ENCODE results near the gene THSD7B. TPM values are rescaled to one million over a fixed set of nuclear protein-coding genes. Genes with fewer than 3 reads are reported as not detected.
"Not testable (repeated sequence)": the region's sequence is repeated elsewhere in the genome, so short reads cannot be mapped to it uniquely, and the experiment has no call there.

THSD7B gene
- total RNA-seq, 1 donor from 2014 or later = 20.0 TPM

DNA sequence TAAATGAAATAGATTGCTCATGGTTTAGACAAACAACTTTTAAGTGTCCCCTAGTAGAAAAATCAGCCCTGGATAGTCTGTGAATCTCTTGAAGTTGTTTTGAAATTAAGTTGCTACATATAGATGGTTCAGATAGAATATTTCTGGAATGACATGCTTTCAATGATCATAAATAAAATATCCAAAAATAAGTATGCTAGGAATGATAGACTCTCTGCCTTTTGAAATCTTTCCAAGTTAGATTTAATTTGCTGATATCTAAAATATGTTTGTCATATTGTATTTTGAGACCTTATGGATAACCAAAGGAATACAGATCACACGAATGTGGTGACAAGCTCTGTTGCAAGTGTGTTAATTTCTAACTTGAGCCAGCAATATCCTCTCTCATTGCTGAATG is 488.7 kb downstream of the THSD7B start:
- no peak for DNase-seq

DNA sequence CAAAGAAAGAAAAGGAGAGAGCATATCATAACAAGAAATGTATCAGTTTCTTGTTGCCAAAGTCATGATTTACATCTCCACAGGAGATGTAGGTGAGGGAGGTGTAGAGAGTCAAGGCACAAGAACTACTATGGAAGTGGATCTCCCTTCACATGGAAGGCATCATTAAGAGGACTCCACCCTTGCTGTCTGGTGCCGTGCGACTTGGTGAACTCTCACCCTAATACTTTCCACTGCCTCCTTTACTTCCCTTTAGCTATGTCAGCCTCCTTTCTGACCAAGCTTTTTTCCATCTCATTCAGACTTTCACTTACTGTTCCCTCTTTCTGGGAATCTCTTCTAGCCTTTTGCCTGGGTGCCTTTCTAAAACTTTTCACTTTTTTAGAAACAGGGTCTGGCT is 490.0 kb downstream of the THSD7B start:
- no peak for DNase-seq

DNA sequence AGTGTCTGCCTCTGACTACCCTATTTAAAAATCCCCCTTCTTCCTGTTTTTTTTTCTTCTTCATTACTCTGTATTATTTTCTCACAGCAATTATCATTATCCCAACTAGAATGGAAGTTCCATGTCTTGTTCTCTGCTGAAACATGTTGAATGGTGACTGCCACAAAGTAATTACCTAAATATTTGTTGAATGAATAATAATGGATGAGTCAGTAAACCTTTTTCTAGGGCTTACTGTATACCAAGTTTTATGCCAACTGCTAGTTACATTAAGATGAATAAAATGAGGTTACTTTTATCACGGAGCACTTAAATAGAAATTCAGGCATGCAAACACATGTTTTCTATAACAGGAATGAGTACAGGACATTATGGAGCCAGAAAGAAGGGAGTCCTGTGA is 490.6 kb downstream of the THSD7B start:
- DNase-seq = no peak

DNA sequence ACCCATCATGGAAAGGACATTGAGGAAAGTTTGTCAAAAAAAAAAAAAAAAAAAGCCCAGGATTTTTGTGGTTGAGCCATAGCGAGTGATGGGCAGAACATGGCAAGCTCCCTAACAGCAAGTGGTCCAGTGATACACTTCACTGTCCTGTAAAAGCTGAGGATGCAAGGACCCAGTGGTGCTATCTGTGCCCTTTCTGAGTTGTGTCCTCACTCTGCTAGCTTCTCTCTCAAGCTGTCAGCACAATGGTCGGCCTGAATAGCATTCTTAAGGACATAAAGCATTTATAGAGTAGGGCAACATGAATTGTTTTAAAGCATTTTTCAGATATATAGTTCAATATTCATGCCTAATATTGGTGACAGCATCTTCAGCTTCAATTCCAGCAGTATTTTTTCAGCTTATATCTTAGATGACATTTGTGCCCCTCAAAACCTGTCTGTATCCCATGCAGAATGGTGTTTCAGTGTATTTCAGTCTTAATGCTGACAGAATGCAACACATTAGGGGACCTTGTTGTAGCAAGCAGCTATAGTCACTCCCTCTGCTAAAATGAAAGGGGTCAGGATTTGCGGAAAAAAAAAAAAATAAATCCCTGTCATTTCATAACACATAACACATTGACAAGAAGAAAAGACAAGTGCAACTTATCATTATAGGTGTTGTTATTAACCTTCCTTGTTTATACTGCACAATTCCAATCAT is 496.7 kb downstream of the THSD7B start:
- no peak for DNase-seq

DNA sequence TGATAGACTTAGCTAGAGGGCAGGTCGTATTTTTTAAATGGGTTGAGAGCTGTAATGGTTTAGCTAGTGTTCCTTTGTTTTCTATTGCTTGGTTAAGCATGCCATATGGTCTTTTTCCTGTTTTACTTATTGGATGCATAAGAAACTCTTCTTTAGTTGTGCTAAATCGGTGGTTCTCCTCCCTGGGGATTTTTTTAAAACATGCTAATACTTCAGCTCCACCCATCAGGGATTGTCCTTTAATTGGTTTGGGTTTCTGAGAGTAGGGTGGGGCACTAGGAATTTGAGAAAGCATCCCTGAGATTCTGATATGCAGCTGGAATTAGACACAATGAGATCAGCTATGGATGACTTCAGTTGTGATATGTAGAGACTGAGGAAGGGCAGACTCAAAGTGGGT is 497.2 kb downstream of the THSD7B start:
- no peak for DNase-seq

DNA sequence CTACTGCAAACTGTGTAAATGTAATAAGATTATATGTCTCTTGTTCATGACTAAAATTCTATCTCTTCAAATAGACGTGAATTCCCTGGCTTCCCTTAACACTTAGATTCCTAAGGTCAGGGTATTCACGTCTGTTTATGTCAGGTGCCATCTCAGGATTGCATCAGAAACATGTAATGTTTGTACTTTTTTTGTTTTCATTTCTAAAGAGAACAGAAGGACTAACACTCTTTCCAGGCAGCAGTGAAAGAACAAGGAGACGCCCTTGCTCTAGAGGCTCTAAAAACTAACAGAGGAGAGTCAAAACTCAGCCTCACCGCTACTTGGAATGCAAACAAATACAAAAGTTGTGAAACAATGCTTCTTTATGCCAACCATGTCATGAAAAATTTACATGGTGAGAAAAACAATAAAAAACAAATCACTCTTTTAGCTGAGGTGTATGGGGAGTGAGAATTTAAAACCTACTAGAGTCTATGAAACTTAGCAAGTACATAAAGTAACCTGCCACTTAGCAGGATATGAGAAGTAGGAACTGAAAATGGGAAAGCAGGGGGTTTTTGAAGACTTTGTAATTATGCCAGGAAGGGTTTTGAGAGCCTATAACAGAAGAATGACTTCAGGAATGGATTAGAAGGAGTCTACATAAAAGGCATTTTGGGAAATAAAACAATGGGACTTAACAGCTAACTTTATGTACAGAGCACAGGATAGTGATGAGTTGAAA is 522.7 kb downstream of the THSD7B start:
- DNase-seq = no peak

DNA sequence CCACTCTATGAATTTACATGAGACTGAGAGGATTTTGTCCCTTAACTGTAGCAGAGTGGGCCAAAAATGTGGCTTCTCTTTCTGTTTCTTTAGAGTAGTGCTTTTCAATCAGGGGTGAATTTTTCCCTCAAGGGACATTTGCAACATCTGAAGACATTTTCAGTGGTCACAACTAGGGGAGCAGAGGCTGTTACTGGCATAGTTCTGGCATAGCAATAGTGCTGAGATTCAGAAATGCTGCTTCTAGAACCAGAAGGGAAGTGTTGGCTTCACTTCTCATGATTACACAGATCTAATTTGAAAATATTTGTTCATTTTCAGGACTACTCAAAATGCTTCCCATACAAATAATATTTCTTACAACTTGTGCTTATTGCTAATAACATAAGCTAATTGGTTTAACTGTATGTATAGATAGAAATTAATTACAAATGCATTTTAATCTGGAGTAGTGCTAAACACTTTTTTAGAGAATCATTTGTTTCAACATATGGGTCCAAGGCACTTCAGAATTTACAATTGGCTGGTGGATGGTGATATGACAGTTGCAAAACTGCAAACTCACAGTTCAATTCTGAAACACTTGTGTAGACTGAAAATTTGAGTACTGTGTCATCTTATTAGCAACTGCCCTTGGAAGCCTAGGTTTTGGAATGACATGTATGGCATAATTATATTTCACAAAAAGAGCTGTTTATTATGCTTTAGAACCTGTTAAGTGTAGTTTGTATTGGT is 526.7 kb downstream of the THSD7B start:
- no peak for DNase-seq

DNA sequence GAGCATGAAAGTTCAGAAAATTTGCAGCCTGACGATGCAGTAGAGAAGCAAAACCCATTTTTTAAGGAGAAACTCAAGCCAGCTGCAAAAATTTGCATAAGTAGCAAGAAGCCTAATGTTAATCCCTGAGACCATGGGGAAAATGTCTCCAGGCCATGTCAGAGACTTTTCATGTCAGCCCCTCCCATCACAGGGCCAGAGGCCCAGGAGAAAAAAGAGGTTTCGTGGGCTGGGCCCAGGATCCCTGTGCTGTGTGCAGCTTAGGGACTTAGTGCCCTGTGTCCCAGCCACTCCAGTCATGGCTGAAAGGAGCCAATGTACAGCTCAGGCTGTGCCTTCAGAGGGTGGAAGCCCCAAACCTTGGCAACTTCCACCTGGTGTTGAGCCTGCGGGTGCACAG is 533.0 kb downstream of the THSD7B start:
- no peak for DNase-seq

DNA sequence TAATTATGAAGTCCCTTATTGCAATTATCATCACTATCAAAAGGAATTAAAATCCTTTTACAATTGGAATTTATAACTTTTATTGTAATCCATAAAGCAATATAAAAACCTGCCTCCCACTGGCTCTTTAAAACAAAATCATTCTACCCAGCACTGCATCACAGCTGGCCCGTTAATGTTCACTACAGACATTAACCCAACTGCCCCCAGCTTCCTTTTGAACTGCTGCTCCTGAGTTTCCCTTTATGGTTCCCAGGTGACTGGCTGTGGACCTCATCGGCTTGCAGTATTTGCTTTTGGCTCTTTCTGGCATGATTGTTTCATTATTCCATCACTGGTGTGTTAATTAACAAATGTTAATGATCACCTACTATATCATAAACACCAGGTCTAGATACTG is 535.6 kb downstream of the THSD7B start:
- no peak for DNase-seq

DNA sequence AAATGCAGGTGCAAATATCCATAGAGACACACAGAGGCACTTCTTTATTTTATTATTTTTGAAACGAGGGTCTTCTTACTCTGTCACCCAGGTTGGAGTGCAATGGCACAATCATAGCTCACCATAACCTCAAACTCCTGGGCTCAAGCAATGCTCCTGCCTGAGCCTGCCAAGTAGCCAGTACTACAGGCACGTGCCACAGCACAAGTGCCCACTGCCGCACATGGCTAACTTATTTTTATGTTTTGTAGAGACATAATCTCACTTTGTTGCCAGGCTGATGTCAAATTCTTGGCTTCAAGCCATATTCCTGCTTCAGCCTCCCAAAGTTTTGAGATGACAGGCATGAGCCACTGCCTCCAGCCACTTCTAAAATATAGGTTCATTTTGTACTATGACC is 537.6 kb downstream of the THSD7B start:
- no peak for DNase-seq

DNA sequence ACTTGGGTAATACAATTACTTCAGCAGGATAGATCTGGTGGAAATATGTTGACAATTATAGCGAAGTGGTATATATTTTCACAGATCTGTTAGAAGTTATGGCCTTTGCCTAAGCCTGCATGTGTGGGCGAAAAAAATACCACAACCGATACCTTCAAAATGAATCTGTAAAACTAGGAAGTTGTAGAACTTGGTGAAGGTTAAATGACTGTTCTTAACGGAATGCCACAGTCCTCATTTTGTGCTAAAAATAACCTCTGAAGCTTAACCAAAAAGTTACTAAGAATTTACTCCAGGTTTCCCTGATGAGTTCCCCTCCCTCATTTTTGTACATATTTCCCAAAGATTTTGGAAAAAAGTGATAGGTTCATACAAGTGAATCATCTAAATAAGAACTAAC is 550.7 kb downstream of the THSD7B start:
- DNase-seq = no peak

DNA sequence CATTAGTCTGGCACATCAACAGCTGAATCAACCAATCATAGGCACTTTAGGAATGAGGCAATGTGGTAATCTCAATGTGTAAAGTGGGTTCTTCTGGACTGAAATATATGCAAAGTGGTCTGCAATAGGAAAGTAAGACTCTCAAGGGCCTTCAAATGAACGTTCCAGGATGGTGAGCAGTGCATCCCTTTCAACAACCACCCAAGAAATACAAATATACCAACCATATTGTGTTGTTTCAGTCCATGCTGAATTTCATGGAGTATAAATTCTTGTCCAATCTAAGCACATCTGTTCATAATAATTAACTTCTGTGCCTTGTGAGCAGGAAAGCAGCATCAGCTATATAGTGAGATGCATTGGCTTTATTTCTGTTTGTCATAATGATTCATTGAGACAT is 556.2 kb downstream of the THSD7B start:
- no peak for DNase-seq

DNA sequence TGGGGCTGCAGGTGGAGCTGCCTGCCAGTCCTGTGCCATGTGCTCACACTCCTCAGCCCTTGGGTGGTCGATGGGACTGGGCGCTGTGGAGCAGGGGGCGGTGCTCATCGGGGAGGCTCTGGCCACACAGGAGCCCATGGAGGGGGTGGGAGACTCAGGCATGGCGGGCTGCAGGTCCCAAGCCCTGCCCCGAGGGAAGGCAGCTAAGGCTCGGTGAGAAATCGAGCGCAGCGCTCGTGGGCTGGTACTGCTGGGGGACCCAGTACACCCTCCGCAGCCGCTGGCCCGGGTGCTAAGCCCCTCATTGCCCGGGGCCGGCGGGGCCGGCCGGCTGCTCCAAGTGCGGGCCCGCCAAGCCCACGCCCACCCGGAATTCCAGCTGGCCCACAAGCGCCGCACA is 566.2 kb downstream of the THSD7B start:
- not testable (repeated sequence) for DNase-seq

DNA sequence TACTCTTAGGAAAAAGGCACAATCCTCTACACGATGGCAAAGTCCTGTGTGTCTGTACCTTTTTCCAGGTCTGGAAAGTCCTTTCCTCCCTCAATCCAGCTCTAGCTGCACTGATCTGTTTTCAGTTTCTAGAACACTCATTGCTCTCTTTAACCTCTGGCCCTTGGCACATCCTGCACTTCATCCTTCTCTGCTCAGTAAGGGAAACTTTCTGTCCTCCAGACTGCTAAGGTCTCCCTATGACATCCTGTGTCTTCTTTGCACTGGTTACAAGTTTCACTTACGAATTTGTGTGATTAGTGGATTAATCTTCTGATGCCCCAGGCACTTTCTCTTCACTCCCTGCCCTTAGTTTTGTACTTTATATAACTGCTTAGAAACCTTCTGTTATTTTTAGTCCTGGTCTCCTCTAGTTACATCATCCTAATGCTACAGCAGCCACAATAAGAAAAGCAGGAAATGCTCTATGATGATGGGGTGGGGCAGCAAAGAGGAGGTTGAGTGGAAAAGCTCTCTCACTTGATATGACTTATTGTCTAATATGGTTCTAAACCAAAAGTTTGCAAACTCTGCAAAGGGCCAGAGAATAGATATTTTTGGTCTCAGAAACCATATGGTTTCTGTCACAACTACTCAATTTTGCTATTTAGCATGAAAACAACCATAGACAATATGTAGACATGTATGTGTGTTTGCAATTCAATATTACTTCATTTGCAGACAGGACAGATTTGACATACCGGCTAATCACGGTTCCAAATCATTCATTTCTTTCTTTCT is 568.2 kb downstream of the THSD7B start:
- no peak for DNase-seq

DNA sequence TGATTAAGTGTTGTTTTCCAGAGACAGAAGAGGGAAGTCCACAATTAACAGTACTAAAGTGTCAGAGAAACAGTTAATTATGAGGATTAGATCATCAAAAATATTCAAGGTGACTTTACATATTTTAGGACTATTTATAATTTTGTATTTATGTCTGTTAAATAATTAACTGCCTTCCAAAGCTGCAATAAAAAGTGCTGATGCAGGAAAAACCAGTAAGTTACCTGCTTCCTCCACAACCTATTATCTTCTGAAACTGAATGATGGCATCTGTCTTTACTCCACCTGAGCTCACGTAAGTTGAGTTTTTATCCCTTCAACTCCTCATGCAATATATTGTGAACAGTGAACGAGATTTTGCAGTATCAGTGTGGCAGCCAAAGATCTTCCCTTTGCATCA is 570.7 kb downstream of the THSD7B start:
- no peak for DNase-seq

DNA sequence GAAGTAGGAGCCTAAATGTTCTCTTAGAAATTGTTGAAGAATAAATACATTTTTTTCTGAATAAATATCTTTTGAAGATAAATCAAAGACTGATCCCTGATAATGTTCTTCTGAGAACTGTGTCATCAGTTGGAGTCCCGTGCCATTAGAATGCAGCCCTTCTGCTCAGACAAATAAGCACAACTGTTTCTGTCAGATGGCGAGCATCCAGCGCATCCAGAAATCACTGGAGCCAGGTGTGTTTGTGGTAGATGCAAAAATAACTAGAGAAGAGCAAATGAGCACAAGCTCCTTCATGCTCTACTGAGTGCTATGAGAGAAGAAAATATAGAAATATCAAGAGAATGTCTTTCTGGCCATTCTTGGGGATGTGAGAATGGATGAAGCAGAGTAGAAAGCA is 573.7 kb downstream of the THSD7B start:
- DNase-seq = no peak

DNA sequence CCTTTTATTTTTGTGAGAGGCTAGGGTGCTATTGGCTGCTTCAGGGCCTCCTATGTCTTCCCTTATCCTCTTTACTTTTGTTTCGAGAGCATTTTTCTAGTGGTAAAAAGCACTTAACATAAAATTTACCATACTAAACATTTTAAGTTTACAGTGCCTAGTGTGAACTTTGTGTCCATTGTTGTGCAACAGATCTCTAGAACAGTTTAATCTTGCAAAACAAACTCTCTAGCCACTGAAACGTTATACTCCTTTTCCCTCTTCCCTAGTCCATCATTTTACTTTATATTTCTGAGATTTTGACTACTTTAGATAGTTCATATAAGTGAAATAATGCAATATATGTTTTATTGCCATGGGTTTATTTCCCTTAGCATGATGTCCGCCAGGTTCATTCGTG is 580.6 kb downstream of the THSD7B start:
- no peak for DNase-seq

DNA sequence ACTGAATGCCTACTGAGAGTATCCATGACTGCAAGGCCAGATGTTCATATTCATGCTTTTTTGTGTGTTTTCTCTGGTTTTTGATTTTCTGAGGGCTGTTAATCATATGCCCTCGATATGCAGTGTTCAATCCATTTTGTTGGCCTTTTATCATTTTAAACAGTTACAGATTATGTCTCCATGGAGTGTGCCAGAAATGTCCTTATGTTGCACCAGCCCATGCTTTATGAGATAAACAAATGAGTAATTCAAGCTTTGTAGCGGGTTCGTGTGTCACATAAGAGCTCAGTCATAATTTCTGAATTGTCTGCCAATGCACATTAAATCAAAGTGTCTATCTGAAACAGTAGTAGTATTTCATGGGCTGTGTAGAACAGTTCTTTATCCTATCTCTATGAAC is 583.0 kb downstream of the THSD7B start:
- DNase-seq = no peak

DNA sequence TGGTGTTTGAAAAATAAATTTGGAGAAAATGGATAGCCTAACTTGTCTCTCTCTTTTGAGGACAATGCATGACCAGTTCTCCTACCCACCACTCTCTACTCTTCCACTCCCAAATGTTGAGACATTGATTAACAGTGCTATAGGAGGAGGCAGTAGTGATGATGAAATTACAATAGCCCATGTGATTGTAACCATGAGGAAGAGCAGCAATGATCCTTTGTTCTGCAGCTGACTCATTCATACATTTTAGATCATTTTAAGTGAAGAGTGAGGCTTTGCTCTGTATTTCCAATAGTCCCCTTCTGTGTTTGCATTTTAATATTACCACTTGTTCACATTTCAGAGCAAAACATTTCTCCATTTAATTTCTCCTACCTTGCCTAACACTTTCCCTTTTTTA is 592.3 kb downstream of the THSD7B start:
- DNase-seq = no peak

DNA sequence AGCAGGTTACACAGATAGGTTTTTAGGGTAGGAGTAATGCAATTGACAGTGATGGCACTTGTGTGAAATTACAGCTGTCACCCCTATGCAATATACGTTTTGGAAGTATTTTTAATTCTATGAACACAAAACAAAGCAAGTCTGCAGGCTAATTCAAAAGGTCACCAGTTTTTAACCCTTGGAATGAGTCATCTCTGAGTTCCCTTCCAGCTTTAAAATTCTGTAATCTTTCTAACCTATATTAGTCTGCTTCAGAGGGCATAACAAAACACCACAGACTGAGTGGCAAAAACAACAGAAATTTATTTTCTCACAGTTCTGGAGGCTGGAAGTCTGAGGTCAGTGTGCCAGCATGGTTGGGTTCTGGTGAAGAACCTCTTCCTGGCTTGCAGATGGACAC is 602.0 kb downstream of the THSD7B start:
- DNase-seq = no peak

DNA sequence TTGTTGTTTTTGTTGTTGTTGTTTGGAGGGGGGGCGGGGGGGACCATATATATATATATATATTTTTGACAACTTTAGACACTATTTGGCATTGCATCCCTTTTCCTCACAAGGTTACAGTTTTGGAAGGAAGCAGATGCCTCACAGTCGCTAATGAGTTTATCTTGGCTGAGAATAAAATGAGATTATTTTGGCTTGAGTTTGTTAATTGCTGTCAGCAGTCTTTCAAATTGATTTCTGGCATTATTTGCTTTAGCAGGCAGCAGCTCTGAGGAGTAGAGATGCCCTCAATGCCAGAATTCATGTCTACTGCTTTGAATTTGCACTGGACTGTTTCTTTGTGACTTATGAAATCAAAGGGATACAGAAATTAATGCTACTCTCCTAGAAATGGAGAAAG is 603.8 kb downstream of the THSD7B start:
- DNase-seq = no peak

DNA sequence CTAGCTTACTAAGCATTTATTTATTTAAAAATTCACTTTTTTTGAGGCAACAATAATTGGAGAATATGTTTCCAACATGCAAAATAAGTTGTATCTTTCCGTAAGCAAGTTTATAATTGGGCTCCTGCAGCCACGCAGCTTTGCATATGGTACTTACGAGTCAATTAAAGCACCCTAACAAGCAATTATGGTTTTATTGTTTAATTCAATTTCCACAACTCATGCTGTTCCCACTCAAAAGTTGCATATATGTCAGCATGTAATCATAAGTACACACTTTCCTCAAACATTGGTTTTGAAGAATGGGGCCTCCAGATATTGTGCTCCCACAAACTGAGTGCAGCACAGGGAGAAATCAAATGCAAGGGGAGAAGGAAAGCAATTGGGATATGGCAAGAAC is 613.8 kb downstream of the THSD7B start:
- no peak for DNase-seq

DNA sequence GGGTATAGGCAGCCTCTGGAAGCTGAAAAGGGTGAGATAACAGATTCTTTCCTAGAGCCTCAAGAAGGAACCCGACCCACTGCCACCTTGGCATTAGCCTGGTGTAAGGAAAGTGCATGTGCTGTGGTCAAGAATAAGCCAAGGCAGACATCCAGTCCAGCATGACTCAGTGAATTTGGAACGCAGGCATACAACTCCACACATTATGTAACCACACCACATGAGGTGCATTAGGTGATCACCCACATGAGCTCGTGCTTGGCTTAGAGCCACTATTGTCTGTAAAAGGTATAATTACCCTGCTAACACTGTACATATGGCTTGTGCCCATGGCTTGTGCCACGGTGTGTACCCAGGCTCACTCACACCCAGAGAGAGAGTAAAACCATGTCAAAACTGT is 615.3 kb downstream of the THSD7B start:
- no peak for DNase-seq
